Measurements from ENCODE around the gene LCN9. TPM values are rescaled to one million over a fixed set of nuclear protein-coding genes. Genes with fewer than 3 reads are reported as not detected.

The LCN9 gene
- total and polyA plus RNA-seq, 2 of the 4 experiments (the other 2 are of a cell fraction), result not detected

- no peak overlapping the region for H2AK9ac ChIP-seq (replicated peaks; ENCODE audit: low read depth, low read length, poor library complexity)
- no peak for ATAC-seq (ENCODE audit: low read depth)
Observed at GRCh38 chr9:135661816-135662560, 1.1 kb upstream of the LCN9 start.

More at GRCh38 chr9:135661816-135662560, 1.1 kb upstream of the LCN9 start:
- Histone ChIP-seq H3K4ac (ENCODE audit: low read depth, low read length) (no peak overlapping the region), H3K36me3 (ENCODE audit: control insufficient read depth, insufficient read depth, low read length) (no peaks in the 10 kb centered on the region), H3K4me3 (ENCODE audit: insufficient read depth, low read depth, low read length) (no peak overlapping the region), H2BK5ac (ENCODE audit: low read depth, low read length, poor library complexity, severe bottlenecking) (no peak overlapping the region), H3K9ac (ENCODE audit: low read depth, low read length) (no peak overlapping the region), H3K4me2 (ENCODE audit: low read depth, low read length) (no peak overlapping the region), H2AFZ (replicated peaks; ENCODE audit: low read length, poor library complexity) (no peak overlapping the region), H2BK120ac (ENCODE audit: low read depth, low read length) (no peak overlapping the region), H4K91ac (ENCODE audit: insufficient read depth, low read depth, low read length) (no peak overlapping the region), H3K4me1 (ENCODE audit: control insufficient read depth, insufficient read depth, low read length) (no peaks in the 10 kb centered on the region), H3K27ac (ENCODE audit: insufficient read depth, low read length) (no peak overlapping the region), H4K20me1 (ENCODE audit: insufficient read depth, low read length) (no peaks in the 10 kb centered on the region), H2BK20ac (ENCODE audit: low read depth, low read length) (no peak overlapping the region), H3K14ac (replicated peaks; ENCODE audit: low read depth, low read length) (no peak overlapping the region), H3K56ac (ENCODE audit: extremely low read depth, insufficient read depth, low read length) (no peak overlapping the region), H2AK5ac (ENCODE audit: low read depth, low read length) (no peak overlapping the region), H3K9me1 (ENCODE audit: insufficient read depth, low read length) (no peaks in the 10 kb centered on the region), H3K79me1 (ENCODE audit: low read depth in 1 of 2, low read length in 2 of 2) (no peaks in the 10 kb centered on the region), H2BK15ac (ENCODE audit: low read depth, low read length) (no peak overlapping the region), H3K18ac (ENCODE audit: low read depth, low read length) (no peak overlapping the region), H3K27me3 (ENCODE audit: control insufficient read depth, insufficient read depth, low read length) (no peaks in the 10 kb centered on the region), H3K9me3 (ENCODE audit: control insufficient read depth, insufficient read depth, low read length) (peaks cover 5% of the 10 kb centered on the region), H4K8ac (ENCODE audit: low read depth in 2 of 2, low read length in 2 of 2) (no peak overlapping the region), H4K5ac (ENCODE audit: low read depth, low read length) (no peak overlapping the region), H3K23ac (ENCODE audit: low read depth, low read length) (no peak overlapping the region)
- BruUV-seq (replicated peaks), result no TSS peak
- dilution Hi-C loops (cut with HindIII; ENCODE audit: low sequenced_read_pairs, unreplicated experiment), result no loop called here
- in situ Hi-C loops (cut with MboI; ENCODE audit: low sequenced_read_pairs), result no loop called here
- TF ChIP-seq RFX5 (IDR thresholded peaks at IDR 0.05; ENCODE audit: low read depth, low read length) (no peak), MAFK (IDR thresholded peaks at IDR 0.05; ENCODE audit: low read depth, low read length) (no peak), CTCF (conservative IDR thresholded peaks at IDR 0.05; ENCODE audit: low read depth, low read length) (no peak)
- 29% methylated on average over 4 of the region's 19 CpGs; no CpG with 5 or more reads in 1 of the 2 experiments for WGBS, 2 experiments (ENCODE audit: extremely low coverage in 2 of 2, insufficient read length in 1 of 2)
- intact Hi-C loops (cut with micrococcal nuclease), result no loop called here
- ChIA-PET CTCF (no interaction called here), POLR2A (ENCODE audit: unreplicated experiment) (no interaction called here)
- no peak for DNase-seq
